ENCODE results near the gene SLC16A13. TPM values are rescaled to one million over a fixed set of nuclear protein-coding genes. Genes with fewer than 3 reads are reported as not detected.

Gene SLC16A13, protein sequence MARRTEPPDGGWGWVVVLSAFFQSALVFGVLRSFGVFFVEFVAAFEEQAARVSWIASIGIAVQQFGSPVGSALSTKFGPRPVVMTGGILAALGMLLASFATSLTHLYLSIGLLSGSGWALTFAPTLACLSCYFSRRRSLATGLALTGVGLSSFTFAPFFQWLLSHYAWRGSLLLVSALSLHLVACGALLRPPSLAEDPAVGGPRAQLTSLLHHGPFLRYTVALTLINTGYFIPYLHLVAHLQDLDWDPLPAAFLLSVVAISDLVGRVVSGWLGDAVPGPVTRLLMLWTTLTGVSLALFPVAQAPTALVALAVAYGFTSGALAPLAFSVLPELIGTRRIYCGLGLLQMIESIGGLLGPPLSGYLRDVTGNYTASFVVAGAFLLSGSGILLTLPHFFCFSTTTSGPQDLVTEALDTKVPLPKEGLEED
- total RNA-seq: 5.2 and 5.7 TPM in 2 replicates

DNA sequence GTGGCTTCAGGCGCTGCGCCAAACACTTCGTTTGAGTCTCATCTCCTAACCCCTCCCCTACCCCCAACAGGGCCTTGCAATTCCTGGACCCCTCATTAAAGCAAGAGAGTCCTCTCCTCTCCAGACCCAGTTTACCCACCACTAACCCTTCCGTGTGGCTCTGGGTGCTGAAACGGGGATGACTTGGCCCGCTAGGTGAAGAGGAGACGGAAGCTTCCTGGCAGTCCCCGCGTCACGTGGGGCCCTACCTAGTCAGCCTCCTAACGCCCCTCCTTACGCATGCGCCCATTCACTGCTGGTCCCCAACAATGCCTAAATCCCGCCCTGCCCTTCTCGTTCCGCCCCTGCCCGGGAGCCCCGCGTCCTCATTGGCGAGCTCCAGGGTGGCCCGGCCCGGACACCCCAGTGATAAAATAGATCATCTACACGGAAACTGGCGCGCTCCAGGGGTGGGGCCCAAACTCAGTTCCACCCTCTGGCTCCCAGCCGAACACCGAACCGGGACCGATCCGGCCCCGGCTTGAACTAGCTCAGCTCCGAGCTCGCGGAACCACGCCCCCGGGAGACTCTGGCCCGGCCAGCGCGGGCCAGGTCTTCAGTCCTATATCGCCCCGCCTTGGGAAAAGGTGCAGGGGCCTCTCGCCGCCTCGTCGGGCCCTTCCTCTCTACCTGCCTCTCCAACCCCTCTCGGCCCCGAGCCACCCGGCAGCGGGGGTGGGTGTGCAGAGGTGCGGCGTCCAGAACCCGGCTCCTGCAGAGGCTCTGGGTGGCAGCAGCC, at the start of gene SLC16A13:
Gene SLC16A13, plus strand, starts transcription at position 425 of the 778 bp plus-strand sequence. CDS start 368 bp downstream, outside the sequence.

DNA sequence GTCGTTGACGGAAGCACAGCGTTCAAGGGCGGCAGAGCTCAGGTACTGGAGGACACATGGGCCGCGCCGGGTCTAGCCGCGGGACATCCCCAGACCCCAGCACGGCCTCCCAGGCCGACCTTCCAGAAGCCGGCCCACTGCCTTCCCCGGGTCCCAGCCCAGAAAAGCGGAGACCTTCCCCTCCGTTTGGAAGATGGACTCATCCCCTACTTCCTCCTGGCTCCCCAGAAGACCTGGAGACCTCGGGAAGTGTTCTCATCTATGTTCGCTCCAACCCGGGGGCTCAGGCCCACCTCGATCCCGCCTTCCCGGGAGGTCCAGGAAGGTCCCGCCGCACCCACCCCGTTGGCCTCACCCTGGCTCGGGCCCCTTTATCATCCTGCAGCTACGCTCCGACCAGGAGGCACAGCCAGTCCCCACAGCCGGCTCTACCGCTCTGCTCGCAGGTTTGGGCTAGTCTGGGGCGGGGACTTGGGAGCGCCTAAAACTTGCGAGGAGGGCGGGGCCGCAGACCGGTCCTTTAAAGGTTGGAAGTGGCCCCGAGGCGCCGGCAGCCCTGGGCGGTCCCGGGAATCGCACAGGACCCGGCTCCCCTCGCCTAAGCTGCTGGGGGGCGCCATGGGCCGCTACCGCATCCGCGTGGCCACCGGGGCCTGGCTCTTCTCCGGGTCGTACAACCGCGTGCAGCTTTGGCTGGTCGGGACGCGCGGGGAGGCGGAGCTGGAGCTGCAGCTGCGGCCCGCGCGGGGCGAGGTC, 40.1 kb upstream of the SLC16A13 start, which contains the start of gene ALOX12:
Gene ALOX12, plus strand, starts transcription at position 550 of the 756 bp plus-strand sequence. Its CDS starts 69 bp downstream, at position 619.

DNA sequence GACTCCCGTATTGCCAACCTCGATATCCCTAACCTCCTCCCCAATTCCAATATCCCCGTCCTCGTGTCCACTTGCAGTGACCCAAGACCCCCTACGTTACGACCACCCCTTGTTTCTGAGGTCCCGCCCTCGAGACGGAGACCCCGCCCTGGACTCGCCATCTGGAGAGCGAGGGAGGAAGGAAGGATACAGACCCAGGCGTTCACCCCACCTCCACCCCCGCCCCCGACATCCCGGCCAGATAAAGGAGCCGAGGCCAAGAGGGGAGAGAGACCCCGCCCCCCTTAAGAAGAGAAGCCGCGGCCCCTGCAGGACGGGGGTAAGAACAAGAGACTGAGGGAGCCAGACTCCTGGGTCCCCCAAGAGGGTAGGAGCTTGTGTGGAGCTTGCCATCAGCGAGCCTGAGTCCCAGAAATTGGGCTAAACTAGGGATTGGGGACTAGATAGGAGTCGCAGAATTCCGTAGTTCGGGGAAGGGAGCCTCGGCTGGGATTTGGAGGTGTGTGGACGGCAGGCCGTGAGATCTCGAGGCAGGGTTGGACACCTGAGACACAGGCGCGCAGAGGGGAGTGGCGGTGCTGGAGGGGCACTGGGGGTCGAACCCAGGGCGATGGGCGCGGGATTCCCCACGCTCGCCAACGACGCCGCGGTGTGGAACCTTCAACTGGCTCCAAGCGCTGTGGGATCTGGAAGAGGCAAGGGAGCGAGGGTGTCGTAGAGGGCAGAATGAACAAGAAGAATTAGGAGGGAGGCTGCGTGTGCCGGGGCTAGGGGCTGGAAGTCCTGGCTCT, 12.8 kb upstream of the SLC16A13 start, which contains the start of gene BCL6B:
Gene BCL6B, plus strand, starts transcription at position 270 of the 791 bp plus-strand sequence. CDS start 622 bp downstream, outside the sequence.

DNA sequence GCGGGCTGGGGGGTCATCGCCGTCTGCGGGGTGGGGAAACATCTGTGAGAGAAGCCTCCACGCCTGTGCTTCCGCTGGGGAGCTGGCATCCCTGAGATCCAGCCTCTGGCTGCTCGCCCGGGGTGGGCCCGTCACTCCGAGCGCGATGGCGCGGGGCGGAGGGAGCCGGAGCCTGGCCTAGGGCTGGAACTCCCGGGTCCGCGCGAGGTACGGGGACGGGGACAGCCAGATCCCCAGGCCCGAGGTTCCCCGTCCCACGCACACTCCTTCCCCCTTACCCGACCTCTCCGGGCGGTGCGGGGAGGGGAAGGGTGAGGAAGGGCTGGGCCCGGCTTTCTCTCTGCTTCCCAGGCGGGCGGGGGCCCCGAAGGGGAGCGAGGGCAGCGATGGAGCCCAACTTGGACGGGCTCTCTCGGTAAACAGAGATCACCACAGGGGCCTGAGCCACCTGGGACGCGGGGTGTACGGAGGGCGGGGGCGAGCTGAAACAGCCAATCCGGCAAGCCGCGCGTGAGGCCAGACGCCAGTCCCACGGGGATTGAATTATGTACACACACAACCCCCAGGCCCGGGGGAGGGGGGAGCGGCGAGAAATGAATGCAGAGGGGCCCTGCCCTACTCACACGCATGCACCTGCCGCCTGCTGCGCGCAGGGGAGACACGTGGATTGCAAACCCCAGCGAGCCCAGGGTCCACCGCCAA, 7.8 kb downstream of the SLC16A13 start, which contains the start of gene SLC16A11:
Gene SLC16A11, minus strand, starts transcription at position 596 of the 702 bp plus-strand sequence. Its CDS starts 579 bp downstream, at position 17.

DNA sequence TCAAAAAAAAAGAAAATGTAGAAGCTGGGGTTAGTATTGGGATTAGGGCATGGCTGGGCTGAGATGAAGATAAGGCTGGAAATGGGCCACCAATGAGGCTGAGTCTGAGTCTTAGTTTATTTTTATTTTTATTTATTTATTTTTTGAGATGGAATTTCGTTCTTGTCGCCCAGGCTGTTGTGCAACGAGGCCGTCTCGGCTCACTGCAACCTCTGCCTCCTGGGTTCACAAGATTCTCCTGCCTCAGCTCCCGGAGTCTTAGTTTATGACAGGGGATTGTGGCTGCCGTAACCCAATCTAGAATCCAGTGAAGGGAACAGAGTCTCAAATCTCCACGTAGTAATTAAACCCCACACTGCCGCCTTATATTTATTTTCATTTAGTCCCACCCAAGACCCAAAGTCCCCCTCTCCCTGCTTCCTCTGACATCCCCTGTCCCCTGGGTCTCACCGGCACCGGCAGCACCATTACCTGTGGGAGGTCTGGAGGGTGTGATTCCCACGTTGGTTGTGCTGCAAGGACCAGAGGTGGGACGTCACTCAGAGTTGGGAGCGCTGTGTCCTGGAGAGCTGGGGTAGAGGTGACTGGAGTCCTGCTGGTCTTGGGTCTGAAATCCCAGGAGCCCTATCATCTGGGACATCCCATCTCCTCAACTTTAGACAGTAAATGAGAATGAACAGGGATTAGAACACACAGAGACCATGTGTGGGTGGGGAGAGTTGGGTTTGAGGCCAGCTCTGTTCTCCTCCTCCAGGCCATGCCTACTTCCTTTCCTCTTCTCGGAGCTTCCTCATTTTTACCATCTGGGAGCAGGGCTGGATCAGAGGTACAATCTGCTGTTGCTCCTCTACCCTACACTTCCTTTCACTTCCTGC, 44.0 kb downstream of the SLC16A13 start, which contains the start of gene CLEC10A:
Gene CLEC10A, minus strand, starts transcription at position 671 of the 875 bp plus-strand sequence. CDS start 1,439 bp downstream, outside the sequence.

Other genes starting within 250 kb of the SLC16A13 start
- gene TEKT1, start 204.3 kb upstream of the SLC16A13 start, total RNA-seq: not detected in 2 replicates
- not detected in 2 replicates for gene ALOX12, start 40.0 kb upstream of the SLC16A13 start, total RNA-seq
- gene RNASEK, start 23.4 kb upstream of the SLC16A13 start, total RNA-seq: 339 and 414 TPM in 2 replicates
- gene BCL6B, start 13.0 kb upstream of the SLC16A13 start, total RNA-seq: 32.2 and 37.0 TPM in 2 replicates
- gene SLC16A11, start 8.1 kb downstream of the SLC16A13 start, total RNA-seq: 0.69 and 0.73 TPM in 2 replicates
- gene CLEC10A, start 44.2 kb downstream of the SLC16A13 start, total RNA-seq: not detected in 2 replicates
- gene ASGR2, start 78.8 kb downstream of the SLC16A13 start, total RNA-seq: not detected in 2 replicates
- 2.8 and 4.1 TPM in 2 replicates for gene ASGR1, start 143.4 kb downstream of the SLC16A13 start, total RNA-seq
- gene DLG4, start 183.8 kb downstream of the SLC16A13 start, total RNA-seq: 4.7 and 8.4 TPM in 2 replicates
- gene ACADVL, start 183.9 kb downstream of the SLC16A13 start, total RNA-seq: 187 and 204 TPM in 2 replicates
- 36.6 and 41.9 TPM in 2 replicates for gene DVL2, start 198.5 kb downstream of the SLC16A13 start, total RNA-seq
- gene PHF23, start 203.4 kb downstream of the SLC16A13 start, total RNA-seq: 26.9 and 41.7 TPM in 2 replicates
- gene GABARAP, start 206.4 kb downstream of the SLC16A13 start, total RNA-seq: 280 and 300 TPM in 2 replicates
- 49.4 and 51.8 TPM in 2 replicates for gene CTDNEP1, start 215.7 kb downstream of the SLC16A13 start, total RNA-seq
- gene ELP5, start 216.2 kb downstream of the SLC16A13 start, total RNA-seq: 32.8 and 37.0 TPM in 2 replicates
- 8.7 and 12.3 TPM in 2 replicates for gene CLDN7, start 226.5 kb downstream of the SLC16A13 start, total RNA-seq
- 0.10 and 0.13 TPM in 2 replicates for gene SLC2A4, start 245.7 kb downstream of the SLC16A13 start, total RNA-seq

Measured in mammary microvascular endothelial cell (primary cell).